Measurements from ENCODE around the gene DHFR.

DNA sequence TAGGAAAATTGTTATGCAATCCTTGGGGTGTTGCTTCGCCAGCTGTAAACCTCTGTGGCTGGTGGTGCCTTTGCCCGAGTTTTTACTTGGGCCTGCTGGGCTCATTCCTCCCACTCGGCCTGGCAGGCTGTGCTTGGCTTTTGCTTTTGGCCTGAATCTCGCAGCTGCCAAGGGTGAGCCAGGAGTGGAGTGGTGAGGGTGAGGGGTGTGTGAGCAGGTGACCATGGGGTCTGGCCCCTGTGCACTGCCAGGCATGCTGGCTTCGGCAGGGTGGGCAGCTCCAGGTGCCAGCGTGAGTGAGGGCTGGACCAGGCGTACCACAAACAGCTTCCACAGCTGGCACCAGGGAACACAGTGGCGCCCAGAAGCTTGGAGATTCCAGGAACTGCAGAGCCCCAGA, 12.6 kb upstream of the DHFR start:
- TF ChIP-seq CTCF (IDR thresholded peaks at IDR 0.05) (no peak), POLR2A (IDR thresholded peaks at IDR 0.05) (no peak)

Measured in body of pancreas (tissue), 4 donors.